Activated CD4-positive, alpha-beta T cell treated with anti-CD3 and anti-CD28 coated beads, Interleukin-2, amount 50 U/mL, for 24 hours (primary cell): Measurements from ENCODE around the gene NDFIP2.
"Not testable (repeated sequence)": the region's sequence is repeated elsewhere in the genome, so short reads cannot be mapped to it uniquely, and the experiment has no call there.

Source experiments
- DNase-seq, 2 donors: peaks; one replicate each; pipeline ENCODE4 v3.0.0-alpha.2; 2020; ENCODE audit warnings: low read depth in 1 of 2, low spot score in 1 of 2

NDFIP2 gene

DNA sequence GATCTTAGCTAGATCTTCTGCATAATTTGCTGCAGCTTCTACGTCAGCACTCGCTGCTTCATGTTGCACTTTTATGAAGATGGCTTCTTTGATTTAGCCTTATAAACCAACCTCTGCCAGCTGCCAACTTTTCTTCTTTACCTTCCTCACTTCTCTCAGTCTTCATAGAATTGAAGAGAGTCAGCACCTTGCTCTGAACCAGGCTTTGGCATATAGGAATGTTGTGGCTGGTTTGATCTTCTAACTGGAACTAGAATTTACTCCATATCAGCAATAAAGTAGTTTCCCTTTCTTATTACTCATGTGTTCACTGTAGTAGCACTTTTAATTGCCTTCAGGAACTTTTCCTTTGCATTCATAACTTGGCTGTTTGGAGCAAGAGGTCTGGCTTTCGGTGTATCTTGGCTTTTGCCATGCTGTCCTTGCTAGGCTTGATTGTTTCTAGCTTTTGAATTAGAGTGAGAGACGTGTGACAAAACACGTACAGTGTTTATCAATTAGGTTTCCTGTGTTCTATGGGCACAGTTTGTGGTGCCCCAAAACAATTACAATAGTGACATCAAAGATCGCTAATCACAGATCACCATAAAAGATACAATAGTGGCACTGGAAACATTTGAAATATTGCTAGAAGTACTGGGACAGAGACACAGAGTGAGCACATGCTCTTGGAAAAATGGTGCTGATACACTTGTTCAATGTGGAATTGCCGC, 50.7 kb downstream of the NDFIP2 start:
- DNase-seq, result no peak

DNA sequence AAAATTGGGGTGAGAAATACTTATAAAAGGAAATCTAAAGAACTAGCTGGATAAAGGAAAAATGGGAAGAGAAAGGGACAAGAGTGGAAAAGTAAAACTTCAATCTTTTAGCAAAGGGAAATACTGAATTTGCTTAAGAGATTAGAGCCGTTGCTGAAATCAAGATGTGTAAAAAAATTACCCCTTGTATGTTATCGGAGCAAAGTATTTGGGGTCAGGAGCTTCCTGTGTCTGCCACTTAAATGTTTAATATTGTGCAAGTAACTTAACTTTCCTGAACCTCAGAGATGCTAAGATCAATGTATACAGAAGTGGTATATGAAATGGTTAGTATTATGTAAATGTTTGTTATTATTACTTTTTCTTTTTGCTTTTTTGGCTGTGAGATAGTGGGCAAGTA, 51.6 kb downstream of the NDFIP2 start:
- DNase-seq, result no peak

- DNase-seq, result no peak
These were observed 52.9 kb downstream of the NDFIP2 start for GRCh38 chr13:79533781-79534400.

DNA sequence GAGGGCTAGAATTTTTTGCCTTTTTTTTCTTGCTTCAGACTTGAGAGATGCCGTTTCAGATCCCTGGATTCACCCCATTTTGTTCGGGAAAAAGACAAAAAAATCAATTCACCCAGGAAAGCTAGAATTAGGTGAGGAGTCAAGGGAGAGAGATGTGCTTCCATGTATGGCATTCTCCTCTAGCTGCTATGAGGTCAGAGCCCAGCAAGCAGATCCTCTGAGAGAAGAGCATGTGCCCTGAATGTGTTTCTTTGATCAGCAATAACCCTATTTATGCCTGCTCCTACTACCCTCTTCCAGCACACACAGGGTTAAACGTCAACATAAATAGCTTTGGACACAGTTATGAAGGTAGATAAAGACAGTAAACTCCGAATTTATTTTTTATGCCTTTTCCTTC, 53.6 kb downstream of the NDFIP2 start:
- no peak for DNase-seq

DNA sequence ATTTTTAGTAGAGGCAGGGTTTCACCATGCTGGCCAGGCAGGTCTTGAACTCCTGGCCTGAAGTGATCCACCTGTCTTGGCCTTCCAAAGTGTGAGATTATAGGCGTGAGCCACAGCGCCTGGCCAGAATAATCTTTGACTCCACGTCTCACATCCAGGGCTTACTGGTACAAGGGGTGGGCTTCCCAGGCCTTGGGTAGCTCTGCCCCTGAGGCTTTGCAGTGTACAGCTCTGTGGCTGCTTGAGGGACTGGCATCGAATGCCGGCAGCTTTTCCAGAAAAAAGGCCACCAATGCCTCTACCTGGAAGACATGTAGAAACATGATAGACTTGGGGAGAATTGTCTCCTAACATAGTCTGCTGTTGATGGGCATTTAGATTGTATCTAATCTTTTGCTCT, 57.8 kb downstream of the NDFIP2 start:
- DNase-seq, result no peak

GRCh38 chr13:79540504-79540903, 59.5 kb downstream of the NDFIP2 start:
- DNase-seq, result no peak

DNA sequence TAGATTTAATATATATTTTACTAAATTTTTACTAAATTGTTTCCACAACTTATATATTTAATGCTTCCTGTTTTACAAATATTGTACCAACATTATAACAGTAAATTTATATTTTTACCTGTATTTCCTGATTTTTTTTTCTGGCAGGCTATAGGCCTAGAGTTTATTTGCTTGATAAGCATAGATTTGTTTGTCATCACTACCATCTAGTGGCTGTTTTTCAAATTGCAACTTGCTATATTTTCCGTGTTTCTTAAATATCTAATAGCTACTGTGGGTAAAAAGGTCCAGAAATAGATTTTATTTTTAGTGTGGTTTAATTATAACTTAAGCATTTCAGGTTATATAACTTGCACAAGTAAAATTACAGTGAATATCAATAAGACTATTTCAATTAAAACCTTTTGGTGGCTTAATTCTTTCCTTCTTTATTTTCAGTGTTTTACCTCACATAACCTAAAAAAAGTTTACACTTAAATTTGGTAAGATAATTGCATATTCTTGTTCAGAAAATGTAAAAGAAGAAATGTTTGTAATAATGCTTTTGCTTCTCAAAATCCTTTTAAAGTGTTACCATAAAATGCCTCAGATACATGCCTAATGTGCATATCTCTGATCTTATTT, 60.6 kb downstream of the NDFIP2 start:
- no peak for DNase-seq

- no peak for DNase-seq
These were observed 62.9 kb downstream of the NDFIP2 start for GRCh38 chr13:79543883-79544282.

DNA sequence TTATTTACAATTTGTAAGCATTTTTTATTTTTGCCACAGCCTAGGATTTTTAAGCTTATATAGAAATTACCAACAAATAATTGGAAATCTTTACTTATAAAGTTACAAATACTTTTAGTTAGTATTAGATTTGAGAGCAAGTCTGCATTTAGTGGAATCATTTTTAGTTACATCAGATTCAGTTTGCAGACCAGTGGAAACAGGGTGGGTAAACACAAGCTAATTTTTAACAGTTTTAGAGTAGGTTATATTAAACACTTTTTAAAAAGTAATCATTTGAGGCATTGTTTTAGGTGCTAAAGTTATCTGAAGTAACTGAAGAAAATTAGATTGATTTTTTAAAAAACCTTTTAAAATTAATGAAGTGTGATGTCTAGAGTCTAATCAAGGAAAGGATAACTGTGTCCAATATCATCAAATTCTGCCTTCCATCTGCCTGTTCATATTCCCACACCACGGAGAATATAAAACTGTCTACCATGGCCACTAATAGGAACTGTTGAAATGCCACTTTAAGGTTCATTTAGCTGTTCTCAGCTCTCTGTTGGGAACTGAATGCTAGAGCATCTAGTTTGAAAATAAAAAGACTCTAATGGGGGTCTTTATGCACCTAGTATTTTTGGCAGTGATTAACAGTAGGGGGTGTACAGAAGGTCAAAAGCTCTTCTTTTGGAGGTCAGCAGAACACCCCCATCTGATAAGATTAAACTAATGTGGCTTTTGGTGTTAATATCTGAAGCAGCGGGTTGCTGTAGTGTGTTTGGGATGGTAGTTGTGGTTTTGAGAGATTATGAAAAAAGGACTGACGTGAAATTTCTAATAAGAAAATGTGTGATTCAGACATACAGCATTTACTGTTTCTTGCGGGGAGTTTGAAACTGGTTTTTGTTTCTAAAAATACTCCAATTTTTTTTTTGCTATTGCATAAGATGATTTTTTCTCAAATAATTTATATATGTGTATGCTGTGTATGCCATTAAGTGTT, 66.5 kb downstream of the NDFIP2 start:
- DNase-seq, result no peak

- no peak for DNase-seq
These were observed 67.9 kb downstream of the NDFIP2 start for GRCh38 chr13:79548902-79549301.

- DNase-seq, result no peak
These were observed 68.6 kb downstream of the NDFIP2 start for GRCh38 chr13:79549355-79550106.

DNA sequence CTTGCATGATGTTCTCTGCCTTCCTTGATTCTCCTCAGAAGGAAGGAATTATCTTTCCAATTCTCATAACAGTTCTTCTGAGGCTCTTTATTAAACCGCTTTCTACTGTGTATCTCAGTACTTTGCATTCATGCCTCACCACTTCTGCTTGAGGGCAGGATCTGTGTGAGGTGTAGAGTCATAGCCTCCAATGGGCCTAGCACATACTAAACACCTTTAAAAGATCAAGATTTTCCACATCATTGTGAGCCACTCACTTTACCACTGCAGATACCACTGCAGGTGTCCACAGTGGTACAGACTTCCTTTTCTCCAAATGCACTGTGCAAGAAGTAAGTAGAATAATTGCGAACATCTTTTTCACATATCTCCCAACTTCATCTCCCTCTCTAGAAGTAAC, 76.7 kb downstream of the NDFIP2 start:
- no peak for DNase-seq

DNA sequence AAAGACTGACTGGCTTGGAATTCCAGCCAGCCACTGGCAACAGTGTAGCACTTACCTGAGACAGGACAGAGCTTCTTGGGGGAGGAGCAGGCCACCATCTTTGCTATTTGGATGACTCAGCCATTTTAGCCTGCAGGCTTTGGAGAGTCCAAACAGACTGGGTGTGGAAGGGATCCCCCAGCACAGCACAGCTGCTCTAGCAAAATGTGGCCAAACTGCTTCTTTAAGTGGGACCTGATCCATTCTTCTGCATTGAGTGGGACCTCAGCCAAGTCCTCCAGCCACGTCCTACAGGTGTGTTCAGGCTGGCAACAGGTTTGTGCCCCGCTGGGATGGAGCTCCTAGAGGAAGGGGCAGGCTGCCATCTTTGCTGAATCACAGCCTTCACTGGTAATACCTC, 80.0 kb downstream of the NDFIP2 start:
- DNase-seq, result no peak

DNA sequence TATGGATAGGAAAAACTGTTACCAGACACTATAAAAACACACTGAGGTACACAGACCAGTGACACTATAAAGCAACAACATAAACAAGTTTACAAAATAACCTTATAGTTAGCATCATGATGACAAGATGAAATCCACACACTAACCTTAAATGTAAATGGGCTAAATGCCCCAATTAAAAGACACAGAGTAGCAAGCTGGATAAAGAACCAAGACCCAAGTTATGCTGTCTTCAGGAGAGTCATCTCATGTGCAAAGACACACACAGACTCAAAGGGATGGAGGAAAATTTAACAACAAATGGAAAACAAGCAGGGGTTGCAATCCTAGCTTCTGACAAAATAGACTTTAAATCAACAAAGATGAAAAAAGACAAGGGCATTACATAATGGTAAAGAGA, 81.6 kb downstream of the NDFIP2 start:
- DNase-seq, result no peak

DNA sequence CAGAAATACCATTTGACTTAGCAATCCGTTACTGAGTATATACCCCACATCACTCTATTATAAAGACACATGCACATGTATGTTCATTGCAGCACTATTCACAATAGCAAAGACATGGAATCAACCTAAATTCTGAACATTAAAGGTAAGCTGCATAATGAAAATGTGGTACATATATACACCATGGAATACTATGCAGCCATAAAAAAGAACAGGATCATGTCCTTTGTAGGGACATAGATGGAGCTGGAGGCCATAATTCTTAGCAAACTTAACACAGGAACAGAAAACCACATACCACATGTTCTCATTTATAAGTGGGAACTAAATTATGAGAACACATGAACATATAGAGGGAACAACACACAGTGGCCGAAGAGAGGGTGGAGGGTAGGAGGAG, 85.2 kb downstream of the NDFIP2 start:
- DNase-seq, result no peak

DNA sequence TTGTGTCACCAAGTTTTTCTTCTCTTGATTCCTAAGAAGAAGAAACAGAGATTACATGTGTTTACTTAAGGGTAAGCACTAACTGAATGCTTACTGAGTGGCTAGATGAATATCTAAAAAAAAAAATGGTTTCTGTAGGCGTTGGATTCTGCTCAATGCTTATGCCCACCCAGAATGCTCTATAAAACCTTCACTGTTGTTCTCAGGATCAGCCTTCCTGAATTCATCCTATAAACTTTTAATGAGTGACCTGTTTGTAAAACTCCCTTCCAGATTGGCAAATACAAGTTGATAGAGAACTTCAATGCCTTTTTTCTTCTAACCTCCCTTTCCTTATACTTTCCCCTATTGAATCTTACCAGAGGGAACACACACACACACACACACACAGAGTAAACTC, 90.2 kb downstream of the NDFIP2 start:
- no peak for DNase-seq

- DNase-seq, result not testable (repeated sequence)
These were observed 92.9 kb downstream of the NDFIP2 start for GRCh38 chr13:79573892-79574291.

DNA sequence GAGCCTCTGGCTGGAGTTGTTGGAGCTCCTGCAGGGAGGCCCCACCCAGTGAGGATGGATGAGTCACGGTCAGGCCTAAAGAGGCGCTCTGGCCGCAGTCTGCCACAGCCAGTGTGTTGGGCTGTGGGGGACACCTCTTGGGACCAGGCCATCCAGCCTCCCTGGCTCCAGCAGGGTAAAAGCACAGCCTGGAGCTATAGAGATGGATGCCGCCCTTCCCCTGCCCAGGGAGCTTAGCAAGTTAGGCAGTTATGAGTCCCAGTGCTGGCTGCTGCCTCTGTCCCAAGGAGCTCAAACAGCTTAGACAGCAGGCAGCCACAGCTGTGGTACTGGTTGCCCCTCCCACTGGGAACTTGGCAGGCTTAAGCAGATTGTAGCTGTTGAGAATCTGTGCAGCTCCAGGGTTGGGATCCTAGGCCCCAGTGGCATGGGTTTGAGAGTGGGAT, 100.9 kb downstream of the NDFIP2 start:
- no peak for DNase-seq

DNA sequence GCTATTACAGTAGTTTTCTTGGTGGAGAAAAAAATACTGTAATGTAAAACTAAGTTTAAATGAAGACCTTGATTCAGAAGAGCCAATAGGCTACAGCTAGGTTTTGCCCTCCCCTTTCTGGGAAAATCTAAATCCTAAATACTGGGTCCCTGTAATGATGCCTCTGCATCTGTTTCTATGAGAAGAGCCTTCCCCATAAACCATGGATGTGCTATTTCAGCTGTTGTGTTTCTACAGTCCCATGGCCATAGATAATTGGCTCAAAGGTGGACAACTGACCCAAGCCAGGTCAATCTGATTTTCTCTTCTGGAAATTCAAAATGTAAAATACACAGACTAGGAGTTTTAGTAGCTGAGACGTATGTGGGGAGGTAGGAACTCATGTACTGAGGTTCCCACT, 101.9 kb downstream of the NDFIP2 start:
- no peak for DNase-seq

DNA sequence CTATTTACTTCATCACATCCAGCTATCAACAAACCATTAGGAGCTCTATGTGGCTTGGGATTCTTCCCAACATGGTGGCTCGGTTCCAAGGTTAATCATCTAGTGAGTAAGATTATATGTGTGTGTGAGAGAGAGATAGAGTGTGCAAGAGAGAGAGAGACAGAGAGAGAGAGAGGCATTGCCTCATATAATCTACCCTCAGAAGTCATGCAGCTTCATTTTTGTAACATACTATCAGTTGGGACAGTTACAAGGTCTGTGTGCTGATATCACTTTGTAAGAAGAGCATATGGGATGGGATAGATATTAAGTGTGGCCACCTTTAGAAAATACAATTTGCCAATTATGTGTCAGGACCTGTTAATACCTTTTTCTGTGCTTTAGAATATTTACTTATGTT, 104.1 kb downstream of the NDFIP2 start:
- no peak for DNase-seq
